Smooth muscle cell (in vitro differentiated cells): ENCODE results near the gene PITPNM3. TPM values are rescaled to one million over a fixed set of nuclear protein-coding genes. Genes with fewer than 3 reads are reported as not detected.

Source experiments
- DNase-seq: peaks from one replicate; lab custom pipeline; 2025; ENCODE audit not compliant: unreplicated experiment; lab: John Stamatoyannopoulos, UW
- H2AFZ ChIP-seq: fragments of 200-600 bp; sonication (generic); 2 replicates; pipeline ENCODE4 v1.6.0; 2016; ENCODE audit warnings: antibody characterized with exemption, low read depth, mild to moderate bottlenecking
- H3F3A ChIP-seq: fragments of 200-600 bp; sonication (generic); 2 replicates; pipeline ENCODE4 v1.6.0; 2017; ENCODE audit warnings: antibody characterized with exemption, low read depth
- H3K27ac ChIP-seq: fragments of 200-600 bp; sonication (generic); 2 replicates; pipeline ENCODE4 v1.5.1; 2016; ENCODE audit warnings: low read depth, mild to moderate bottlenecking
- H3K27me3 ChIP-seq: fragments of 200-600 bp; sonication (generic); 2 replicates; pipeline ENCODE4 v1.6.1; 2016; ENCODE audit warnings: low read depth, mild to moderate bottlenecking
- H3K36me3 ChIP-seq: fragments of 200-600 bp; sonication (generic); 2 replicates; pipeline ENCODE4 v1.5.1; 2016; ENCODE audit warnings: low read depth
- H3K4me1 ChIP-seq: fragments of 200-600 bp; sonication (generic); 2 replicates; pipeline ENCODE4 v1.5.1; 2016; ENCODE audit warnings: low read depth
- H3K4me2 ChIP-seq: fragments of 200-600 bp; sonication (generic); 2 replicates; pipeline ENCODE4 v1.6.0; 2016; ENCODE audit warnings: mild to moderate bottlenecking
- H3K4me3 ChIP-seq: fragments of 200-600 bp; sonication (generic); 2 replicates; pipeline ENCODE4 v1.5.1; 2016; ENCODE audit warnings: mild to moderate bottlenecking
- H3K79me2 ChIP-seq: fragments of 200-600 bp; sonication (generic); 2 replicates; pipeline ENCODE4 v1.6.0; 2016; ENCODE audit warnings: low read depth, mild to moderate bottlenecking
- H3K9ac ChIP-seq: fragments of 200-600 bp; sonication (generic); 2 replicates; pipeline ENCODE4 v1.6.0; 2016; ENCODE audit warnings: low read depth
- H3K9me3 ChIP-seq: fragments of 200-600 bp; sonication (generic); replicated peaks from 2 replicates; pipeline ENCODE4 v1.5.1; 2016; ENCODE audit warnings: low read depth
- H4K20me1 ChIP-seq: fragments of 200-600 bp; sonication (generic); 2 replicates; pipeline ENCODE4 v1.6.0; 2016; ENCODE audit warnings: low read depth
- WGBS: methylation state at CpG from one replicate; pipeline ENCODE4 v1.1.7; 2016; ENCODE audit warnings: low lambda C conversion rate; 5-methylcytosine and 5-hydroxymethylcytosine counted together
- polyA plus RNA-seq: library from polyadenylated mRNA; unstranded; fragments of >200 nt; fragmentation: Nextera tagmentation; extraction: Ambion mirVana; gene quantifications from 2 replicates; pipeline ENCODE4 v1.2.1, GENCODE V29; 2016
- total RNA-seq: library from RNA; depleted of rRNA; stranded (reverse); fragments of >200 nt; gene quantifications from 2 replicates; pipeline ENCODE4 v1.2.3, GENCODE V29; 2014
- TF ChIP-seq, protein P1 (sequence below): fragments of 200-600 bp; sonication (generic); IDR thresholded peaks from 2 replicates; pipeline ENCODE4 v1.5.1; 2017; ENCODE audit warnings: borderline replicate concordance, mild to moderate bottlenecking, antibody characterized with exemption; ENCODE audit not compliant: insufficient read depth, poor library complexity, severe bottlenecking

PITPNM3 gene
- total and polyA plus RNA-seq, 2 experiments from 2014 or later = 2.4 to 2.6 TPM

- no peaks in the 10 kb centered on the region for H3K36me3 ChIP-seq
- no peak overlapping the region for H3K9ac ChIP-seq
- no peaks in the 10 kb centered on the region for H3K27me3 ChIP-seq
- H3K4me2 ChIP-seq = no peak overlapping the region
- H4K20me1 ChIP-seq = no peaks in the 10 kb centered on the region
- TF ChIP-seq, protein P1, sequence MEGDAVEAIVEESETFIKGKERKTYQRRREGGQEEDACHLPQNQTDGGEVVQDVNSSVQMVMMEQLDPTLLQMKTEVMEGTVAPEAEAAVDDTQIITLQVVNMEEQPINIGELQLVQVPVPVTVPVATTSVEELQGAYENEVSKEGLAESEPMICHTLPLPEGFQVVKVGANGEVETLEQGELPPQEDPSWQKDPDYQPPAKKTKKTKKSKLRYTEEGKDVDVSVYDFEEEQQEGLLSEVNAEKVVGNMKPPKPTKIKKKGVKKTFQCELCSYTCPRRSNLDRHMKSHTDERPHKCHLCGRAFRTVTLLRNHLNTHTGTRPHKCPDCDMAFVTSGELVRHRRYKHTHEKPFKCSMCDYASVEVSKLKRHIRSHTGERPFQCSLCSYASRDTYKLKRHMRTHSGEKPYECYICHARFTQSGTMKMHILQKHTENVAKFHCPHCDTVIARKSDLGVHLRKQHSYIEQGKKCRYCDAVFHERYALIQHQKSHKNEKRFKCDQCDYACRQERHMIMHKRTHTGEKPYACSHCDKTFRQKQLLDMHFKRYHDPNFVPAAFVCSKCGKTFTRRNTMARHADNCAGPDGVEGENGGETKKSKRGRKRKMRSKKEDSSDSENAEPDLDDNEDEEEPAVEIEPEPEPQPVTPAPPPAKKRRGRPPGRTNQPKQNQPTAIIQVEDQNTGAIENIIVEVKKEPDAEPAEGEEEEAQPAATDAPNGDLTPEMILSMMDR = no peak
- H3K27ac ChIP-seq = no peak overlapping the region
- H2AFZ ChIP-seq = no peak overlapping the region
- H3K4me3 ChIP-seq = no peak overlapping the region
- H3K79me2 ChIP-seq = no peaks in the 10 kb centered on the region
- WGBS = 94% methylated on average over 10 of the region's 10 CpGs
- H3K4me1 ChIP-seq = no peaks in the 10 kb centered on the region
- H3K9me3 ChIP-seq = peaks cover 3% of the 10 kb centered on the region
- H3F3A ChIP-seq = no peaks in the 10 kb centered on the region
- no peak for DNase-seq
Observed at GRCh38 chr17:6536053-6536452, 20.3 kb downstream of the PITPNM3 start.

- Histone ChIP-seq H3K4me3 (no peak overlapping the region), H3K4me1 (no peaks in the 10 kb centered on the region), H3K4me2 (no peak overlapping the region), H3K79me2 (no peaks in the 10 kb centered on the region), H3K9me3 (peaks cover 3% of the 10 kb centered on the region), H3K27me3 (no peaks in the 10 kb centered on the region), H4K20me1 (no peaks in the 10 kb centered on the region), H3F3A (no peaks in the 10 kb centered on the region), H2AFZ (no peak overlapping the region), H3K27ac (no peak overlapping the region), H3K36me3 (no peaks in the 10 kb centered on the region), H3K9ac (no peak overlapping the region)
- TF ChIP-seq, protein P1 = no peak
- no peak for DNase-seq
- 95% methylated on average over 3 of the region's 3 CpGs for WGBS
Observed at GRCh38 chr17:6534846-6535514, 21.4 kb downstream of the PITPNM3 start.

GRCh38 chr17:6532441-6532885, 23.9 kb downstream of the PITPNM3 start:
- Histone ChIP-seq H3K9ac (no peak overlapping the region), H3K4me2 (no peak overlapping the region), H3F3A (no peaks in the 10 kb centered on the region), H3K9me3 (no peaks in the 10 kb centered on the region), H3K4me3 (no peak overlapping the region), H2AFZ (no peak overlapping the region), H3K36me3 (no peaks in the 10 kb centered on the region), H3K27ac (no peak overlapping the region), H4K20me1 (no peaks in the 10 kb centered on the region), H3K4me1 (no peaks in the 10 kb centered on the region), H3K79me2 (no peaks in the 10 kb centered on the region), H3K27me3 (no peaks in the 10 kb centered on the region)
- 73% methylated on average over 5 of the region's 5 CpGs for WGBS
- TF ChIP-seq, protein P1 = no peak
- no peak for DNase-seq

- 80% methylated on average over 7 of the region's 7 CpGs for WGBS
- Histone ChIP-seq H3K27me3 (no peaks in the 10 kb centered on the region), H3K36me3 (no peaks in the 10 kb centered on the region), H4K20me1 (no peaks in the 10 kb centered on the region), H3K4me2 (no peak overlapping the region), H3K79me2 (no peaks in the 10 kb centered on the region), H3K4me3 (no peak overlapping the region), H3K4me1 (no peaks in the 10 kb centered on the region), H3K27ac (no peak overlapping the region), H2AFZ (no peak overlapping the region), H3K9me3 (no peaks in the 10 kb centered on the region), H3F3A (no peaks in the 10 kb centered on the region), H3K9ac (no peak overlapping the region)
- TF ChIP-seq, protein P1 = no peak
- no peak for DNase-seq
Observed at GRCh38 chr17:6531575-6531974, 24.8 kb downstream of the PITPNM3 start.
